NCI-H2081 treated with DMSO at 0.1 percent for 48 hours (cell line): ENCODE measurements around the gene ITM2C.

ENCODE experiments used
- DNase-seq: peaks from one replicate; lab custom pipeline; 2025; lab: John Stamatoyannopoulos, UW

ITM2C gene

GRCh38 chr2:230927711-230928341 lies 63.1 kb downstream of the ITM2C start:
- DNase-seq = no peak
